HG03060 (cell line): Measurements from ENCODE around the gene RFXANK.
"Not testable (repeated sequence)": the region's sequence is repeated elsewhere in the genome, so short reads cannot be mapped to it uniquely, and the experiment has no call there.

Experiments
- ATAC-seq: cut with Tn5 transposase; IDR thresholded peaks from one replicate; pipeline ENCODE4 v1.9.1; 2021; ENCODE audit warnings: low read depth, moderate number of reproducible peaks; ENCODE audit not compliant: unreplicated experiment

Gene RFXANK

DNA sequence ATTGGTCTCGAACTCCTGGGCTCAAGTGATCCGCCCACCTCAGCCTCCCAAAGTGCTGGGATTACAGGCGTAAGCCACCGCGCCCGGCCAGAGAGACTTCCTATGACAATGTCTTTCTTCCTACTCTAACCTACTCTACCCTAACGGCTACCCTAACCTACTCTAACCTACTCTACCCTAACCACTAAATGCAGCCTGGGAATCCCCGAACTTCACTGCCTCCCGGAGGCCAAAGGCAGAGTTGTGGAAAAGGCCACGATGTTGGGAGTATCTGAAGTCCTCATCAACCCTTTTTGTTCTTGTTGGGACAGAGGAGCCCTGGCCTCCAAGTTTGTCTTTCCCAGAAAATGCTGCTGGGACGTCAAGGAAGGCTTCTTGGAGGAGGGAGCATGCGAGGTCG, 12.1 kb downstream of the RFXANK start:
- no peak for ATAC-seq

DNA sequence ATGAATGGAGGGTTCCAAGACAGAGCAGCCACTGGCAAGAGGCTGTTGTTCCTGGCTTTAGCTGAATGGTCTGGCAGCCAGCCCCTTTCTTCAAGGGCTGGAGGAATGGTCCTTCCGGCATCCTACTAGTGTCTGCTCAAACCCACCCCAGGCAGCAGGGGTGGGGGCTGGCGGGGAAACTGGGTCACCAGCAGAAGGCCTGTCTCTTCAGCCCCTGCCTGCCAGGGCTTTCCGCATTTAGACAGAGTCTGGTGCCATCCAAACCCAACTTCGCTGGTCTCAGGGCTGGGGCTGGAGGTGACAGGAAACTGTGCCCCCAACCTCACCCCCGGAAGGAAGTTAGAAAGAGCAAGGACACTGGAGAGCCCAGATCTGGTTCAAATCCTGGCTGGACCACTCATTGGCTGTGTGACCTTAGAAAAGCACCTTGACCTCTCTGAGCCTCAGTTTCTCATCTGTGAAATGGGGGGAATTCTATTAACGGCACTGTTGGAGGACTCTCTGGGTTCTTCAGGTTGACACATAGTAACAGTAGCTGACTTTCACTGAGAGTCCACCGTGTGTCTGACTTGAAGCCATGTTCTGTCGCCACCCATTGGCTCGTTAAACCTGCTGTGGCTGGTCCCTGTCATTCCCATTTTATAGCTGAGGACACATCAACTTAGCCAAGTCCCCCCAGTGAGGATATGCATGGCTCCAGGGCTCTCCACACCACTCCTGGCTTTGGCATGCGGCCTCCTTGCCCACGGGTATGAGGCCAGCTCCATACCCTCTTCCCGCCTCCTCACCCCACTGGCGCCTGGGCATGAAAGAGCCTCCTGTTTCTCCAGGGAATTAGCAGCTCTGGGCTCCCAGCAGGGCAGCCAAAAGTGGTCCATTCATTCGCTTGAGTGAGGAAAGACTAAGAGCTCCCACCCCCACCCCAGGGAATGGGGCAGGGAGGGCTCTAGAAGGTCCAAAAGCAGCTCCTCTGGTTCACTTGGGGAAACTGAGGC, 13.7 kb downstream of the RFXANK start:
- ATAC-seq = no peak

DNA sequence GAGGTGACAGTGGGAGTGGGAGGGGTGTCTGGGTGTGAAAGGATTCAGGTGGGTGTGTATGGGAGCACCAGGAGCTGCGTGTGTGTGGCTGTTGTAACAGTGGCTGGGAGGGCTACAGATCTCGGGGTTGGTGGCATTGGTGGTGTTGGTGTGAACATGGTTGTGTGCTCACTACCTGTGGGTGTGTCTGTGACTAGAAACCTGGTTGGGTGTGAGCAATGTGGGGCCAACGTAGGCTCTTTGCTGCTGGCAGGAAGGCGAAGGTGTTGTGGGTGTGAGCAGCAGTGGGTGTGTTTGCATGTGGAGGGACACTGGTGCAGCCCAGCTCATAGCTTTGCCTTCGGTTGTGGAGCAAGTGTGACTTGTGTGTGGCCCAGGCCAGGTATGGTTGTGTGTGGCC, 14.9 kb downstream of the RFXANK start:
- ATAC-seq = no peak

GRCh38 chr19:19207637-19208572, 15.8 kb downstream of the RFXANK start:
- ATAC-seq = no peak

DNA sequence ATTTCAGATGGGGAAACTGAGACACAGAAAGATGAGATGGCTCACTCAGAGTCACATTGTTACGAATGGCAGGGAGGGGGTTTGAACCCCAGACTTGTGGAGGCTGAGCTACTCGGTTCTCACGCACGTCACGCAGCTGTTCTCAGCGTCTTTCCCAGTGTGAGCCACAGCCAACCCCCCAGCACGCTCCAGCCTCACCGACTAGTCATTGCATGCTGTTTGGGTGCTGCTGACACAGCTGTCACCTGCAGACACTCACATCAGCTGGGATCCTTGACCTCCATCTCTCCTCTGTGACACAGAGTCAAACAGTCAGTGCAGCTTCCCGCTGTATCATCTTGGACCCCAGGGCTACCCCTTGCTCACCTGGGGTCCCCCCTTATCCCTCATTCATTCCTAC, 17.3 kb downstream of the RFXANK start:
- ATAC-seq = no peak

GRCh38 chr19:19211499-19212420, 19.7 kb downstream of the RFXANK start, which contains the start of gene NCAN:
Gene NCAN, plus strand, starts transcription at chr19:19211958. Its CDS starts 4,996 bp downstream, at chr19:19216954.
- no peak for ATAC-seq

GRCh38 chr19:19212916-19213315, 20.9 kb downstream of the RFXANK start:
- no peak for ATAC-seq

GRCh38 chr19:19213426-19214158, 21.5 kb downstream of the RFXANK start:
- ATAC-seq = no peak

- ATAC-seq = no peak
These were observed 22.1 kb downstream of the RFXANK start for GRCh38 chr19:19214159-19214490.

- ATAC-seq = no peak
These were observed 22.8 kb downstream of the RFXANK start for GRCh38 chr19:19214892-19215291.

DNA sequence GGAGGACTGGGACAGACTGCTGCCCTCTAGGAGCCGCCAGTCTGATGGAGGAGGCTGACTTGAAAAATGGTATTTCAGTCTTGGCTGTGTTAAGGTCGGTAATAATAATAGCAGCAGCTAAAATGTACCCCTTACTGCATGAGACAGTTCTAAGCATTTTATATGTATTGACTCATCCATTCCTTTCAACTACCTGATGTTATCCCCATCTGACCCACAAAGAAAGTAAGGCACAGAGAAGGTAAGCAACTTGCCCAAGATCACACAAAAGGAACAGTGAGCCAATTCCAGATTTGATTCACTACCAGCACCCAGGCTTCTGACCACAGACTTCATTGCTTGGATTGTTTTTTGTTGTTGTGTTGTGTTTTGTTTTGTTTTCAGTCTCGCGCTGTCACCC, 23.7 kb downstream of the RFXANK start:
- no peak for ATAC-seq

GRCh38 chr19:19217099-19217498, 25.0 kb downstream of the RFXANK start:
- no peak for ATAC-seq

- ATAC-seq = no peak
These were observed 26.9 kb downstream of the RFXANK start for GRCh38 chr19:19218911-19219310.

DNA sequence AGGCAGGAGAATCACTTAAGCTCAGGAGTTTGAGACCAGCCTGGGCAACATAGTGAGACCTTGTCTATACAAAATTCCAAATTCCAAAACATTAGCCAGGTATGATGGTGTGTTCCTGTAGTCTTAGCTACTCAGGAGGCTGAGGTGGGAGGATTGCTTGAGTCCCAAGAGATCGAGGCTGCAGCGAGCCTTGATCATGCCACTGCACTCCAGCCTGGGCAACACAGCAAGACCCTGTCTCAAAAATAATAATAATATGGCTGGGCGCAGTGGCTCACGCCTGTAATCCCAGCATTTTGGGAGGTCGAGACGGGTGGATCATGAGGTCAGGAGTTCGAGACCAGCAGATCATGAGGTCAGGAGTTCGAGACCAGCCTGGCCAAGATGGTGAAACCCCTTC, 28.9 kb downstream of the RFXANK start:
- ATAC-seq = not testable (repeated sequence)

DNA sequence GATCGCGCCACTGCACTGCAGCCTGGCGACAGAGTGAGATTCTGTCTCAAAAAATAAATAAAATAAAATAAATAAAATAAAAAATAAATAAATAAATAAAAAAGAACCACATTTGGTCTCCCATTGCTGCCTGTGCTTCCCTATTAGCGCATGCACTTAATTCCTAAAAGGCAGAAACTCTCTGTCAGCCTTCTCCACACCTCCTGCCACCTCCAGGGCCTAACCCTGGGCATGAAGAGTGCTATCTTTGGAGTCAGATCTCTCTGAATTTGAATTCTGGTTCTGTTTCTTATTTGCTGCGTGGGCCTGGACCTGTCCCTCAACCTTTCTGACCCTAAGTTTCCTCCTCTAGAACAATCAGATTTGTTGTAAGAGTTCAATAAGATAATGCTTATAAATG, 31.0 kb downstream of the RFXANK start:
- no peak for ATAC-seq

- ATAC-seq = no peak
These were observed 31.6 kb downstream of the RFXANK start for GRCh38 chr19:19223636-19224035.

GRCh38 chr19:19224150-19224851, 32.2 kb downstream of the RFXANK start:
- ATAC-seq = no peak

- no peak for ATAC-seq
These were observed 32.9 kb downstream of the RFXANK start for GRCh38 chr19:19224852-19225494.
